ENCODE data around the gene EHBP1.

GRCh38 chr2:62685256-62685655 is 20.3 kb upstream of the EHBP1 start:
- TF ChIP-seq CTCF (conservative IDR thresholded peaks at IDR 0.05 in 1 of 2, IDR thresholded peaks at IDR 0.05 in 1 of 2; ENCODE audit: extremely low read depth in 1 of 2, insufficient read depth in 1 of 2, low read depth in 1 of 2, low read length in 2 of 2) (no peak), EZH2 (IDR thresholded peaks at IDR 0.05; ENCODE audit: borderline replicate concordance, low read length) (no peak)
